ENCODE data around the gene TSPAN31.

- no peak for TF ChIP-seq CTCF (IDR thresholded peaks at IDR 0.05)
- no peak for TF ChIP-seq EP300 (IDR thresholded peaks at IDR 0.05)
- no peak for TF ChIP-seq POLR2AphosphoS2 (conservative IDR thresholded peaks at IDR 0.05; ENCODE audit: low read length)
- no peak for TF ChIP-seq MAZ (IDR thresholded peaks at IDR 0.05; ENCODE audit: borderline replicate concordance, low read depth, low read length)
- no peak for TF ChIP-seq MAX (IDR thresholded peaks at IDR 0.05)
- TF ChIP-seq POLR2A (IDR thresholded peaks at IDR 0.05; ENCODE audit: low read length): no peak
- TF ChIP-seq PBX3 (IDR thresholded peaks at IDR 0.05): no peak
- no peak for TF ChIP-seq USF2 (IDR thresholded peaks at IDR 0.05)
- no peak for TF ChIP-seq REST (IDR thresholded peaks at IDR 0.05)
- TF ChIP-seq HDAC2 (IDR thresholded peaks at IDR 0.05): no peak
- no peak for TF ChIP-seq KDM1A (IDR thresholded peaks at IDR 0.05; ENCODE audit: low read depth)
- no peak for TF ChIP-seq JUNB (IDR thresholded peaks at IDR 0.05)
These were observed 44.5 kb upstream of the TSPAN31 start for GRCh38 chr12:57700317-57700716.

All from A549 (cell line).